ENCODE results near the gene MTMR3.
"Not testable (repeated sequence)": the region's sequence is repeated elsewhere in the genome, so short reads cannot be mapped to it uniquely, and the experiment has no call there.

Gene MTMR3

DNA sequence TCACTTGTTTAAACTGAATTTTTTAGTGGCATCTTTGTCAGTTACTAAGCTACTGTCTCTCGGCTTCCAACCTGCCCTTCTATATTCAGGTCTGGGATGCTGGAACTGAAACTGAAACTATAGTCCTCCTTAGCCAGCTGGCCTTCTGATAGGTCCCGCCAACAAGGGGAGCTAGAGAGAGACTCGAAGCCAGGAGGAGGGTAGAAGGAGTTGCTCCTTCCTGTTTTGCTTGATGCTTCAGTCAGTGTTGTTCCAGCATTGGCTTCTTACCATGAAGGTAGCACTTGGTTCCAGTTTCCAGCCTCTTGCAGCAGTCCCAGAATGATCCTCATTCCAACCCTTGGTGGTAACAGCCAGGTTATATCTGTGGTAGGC lies 164.4 kb downstream of the MTMR3 start:
- no peak for DNase-seq (ENCODE audit: low read depth, low spot score)

GRCh38 chr22:30048681-30049080 lies 165.7 kb downstream of the MTMR3 start:
- no peak for DNase-seq (ENCODE audit: low read depth, low spot score)

DNA sequence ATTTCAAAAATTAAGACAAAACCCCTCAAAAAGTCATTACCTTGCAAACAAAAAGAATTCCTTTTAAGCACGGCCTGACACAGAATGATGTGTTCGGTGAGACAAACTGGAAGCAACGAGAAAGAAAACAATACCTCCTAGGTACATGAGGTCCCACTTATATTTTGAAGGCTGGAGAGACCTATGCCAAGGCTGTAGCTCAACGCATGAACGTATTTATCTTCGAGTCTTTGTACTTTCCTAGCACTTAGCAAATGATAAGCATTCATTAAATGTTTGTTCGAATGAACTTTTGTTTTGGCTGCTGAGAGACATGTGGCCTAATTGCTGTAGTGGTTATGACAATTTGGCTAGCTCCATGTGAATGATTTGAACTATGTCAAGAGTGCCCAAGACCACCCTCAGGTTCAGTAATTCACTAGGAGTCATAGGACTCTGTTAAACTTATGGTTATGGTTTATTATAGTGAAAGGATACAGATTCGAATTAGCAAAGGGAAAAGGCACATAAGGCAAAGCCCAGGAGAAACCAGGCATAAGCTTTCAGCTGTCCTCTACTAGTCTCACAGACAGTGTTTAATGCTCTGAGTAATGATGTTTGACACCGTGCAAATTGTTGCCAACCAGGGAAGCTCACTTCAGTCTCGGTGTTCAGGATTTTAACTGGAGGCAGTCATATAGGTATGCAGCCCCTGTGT lies 171.2 kb downstream of the MTMR3 start:
- DNase-seq (ENCODE audit: low read depth, low spot score) = no peak

- DNase-seq (ENCODE audit: low read depth, low spot score) = no peak
These were observed 171.7 kb downstream of the MTMR3 start for GRCh38 chr22:30054764-30055069.

- no peak for DNase-seq (ENCODE audit: low read depth, low spot score)
These were observed 173.0 kb downstream of the MTMR3 start for GRCh38 chr22:30056015-30056414.

DNA sequence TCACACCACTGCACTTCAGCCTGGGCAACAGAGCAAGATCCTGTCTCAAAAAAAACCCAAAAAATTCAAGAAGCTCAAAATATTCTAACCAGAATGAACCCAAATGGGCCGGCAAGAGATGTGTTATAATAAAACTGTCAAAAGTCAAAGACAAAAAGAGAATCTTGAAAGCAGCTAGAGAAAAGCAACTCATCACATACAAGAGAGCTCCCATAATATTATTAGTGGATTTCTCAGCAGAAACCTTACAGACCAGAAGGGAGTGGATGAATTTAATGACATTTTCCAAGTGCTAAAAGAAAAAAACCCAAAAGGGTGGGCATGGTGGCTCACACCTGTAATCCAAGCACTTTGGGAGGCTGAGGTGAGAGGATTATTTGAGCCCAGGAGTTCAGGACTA lies 174.4 kb downstream of the MTMR3 start:
- DNase-seq (ENCODE audit: low read depth, low spot score) = no peak

- DNase-seq (ENCODE audit: low read depth, low spot score) = not testable (repeated sequence)
These were observed 176.5 kb downstream of the MTMR3 start for GRCh38 chr22:30059346-30060020.

- DNase-seq (ENCODE audit: low read depth, low spot score) = not testable (repeated sequence)
These were observed 178.1 kb downstream of the MTMR3 start for GRCh38 chr22:30061094-30061493.

GRCh38 chr22:30062259-30062658 lies 179.3 kb downstream of the MTMR3 start:
- DNase-seq (ENCODE audit: low read depth, low spot score) = no peak

GRCh38 chr22:30062950-30063349 lies 180.0 kb downstream of the MTMR3 start:
- DNase-seq (ENCODE audit: low read depth, low spot score) = no peak

GRCh38 chr22:30064172-30064571 lies 181.2 kb downstream of the MTMR3 start:
- no peak for DNase-seq (ENCODE audit: low read depth, low spot score)

DNA sequence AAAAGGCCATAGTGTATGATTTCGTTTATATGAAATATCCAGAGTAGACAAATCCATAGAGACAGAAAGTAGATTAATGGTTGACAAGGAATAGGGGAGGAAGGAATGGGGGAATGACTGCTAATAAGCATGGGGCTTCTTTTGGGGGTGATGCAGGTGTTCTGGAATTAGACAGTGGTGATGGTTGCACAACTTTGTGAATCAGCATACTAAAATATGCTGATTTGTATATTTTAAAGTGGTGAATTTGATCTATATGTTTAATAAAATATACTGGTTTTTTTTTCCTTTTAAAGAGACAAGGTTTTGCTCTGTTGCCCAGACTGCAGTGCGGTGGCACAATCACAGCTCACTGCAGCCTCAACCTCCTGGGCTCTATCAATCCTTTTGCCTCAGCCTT lies 190.8 kb downstream of the MTMR3 start:
- DNase-seq (ENCODE audit: low read depth, low spot score) = no peak

GRCh38 chr22:30074147-30074546 lies 191.2 kb downstream of the MTMR3 start:
- no peak for DNase-seq (ENCODE audit: low read depth, low spot score)

DNA sequence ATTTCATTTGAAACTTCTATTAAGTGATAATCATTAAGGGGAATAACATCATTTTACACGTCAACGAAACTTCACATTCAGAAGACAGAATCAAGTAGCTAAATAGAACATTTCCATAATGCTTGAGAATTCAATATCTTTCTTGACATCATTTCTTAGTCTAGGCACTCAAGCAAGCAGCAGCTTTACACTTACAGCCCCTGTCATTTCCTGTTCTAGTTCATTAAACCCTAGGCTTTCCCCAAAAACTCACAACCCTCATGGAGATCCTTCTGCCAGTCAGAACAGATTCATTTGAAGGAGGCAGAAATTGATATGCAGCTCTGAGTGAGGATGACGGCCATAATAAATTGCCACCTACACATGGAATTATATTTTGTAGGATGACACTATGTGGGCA lies 192.0 kb downstream of the MTMR3 start:
- DNase-seq (ENCODE audit: low read depth, low spot score) = no peak

GRCh38 chr22:30077279-30077880 lies 194.4 kb downstream of the MTMR3 start:
- DNase-seq (ENCODE audit: low read depth, low spot score) = no peak

DNA sequence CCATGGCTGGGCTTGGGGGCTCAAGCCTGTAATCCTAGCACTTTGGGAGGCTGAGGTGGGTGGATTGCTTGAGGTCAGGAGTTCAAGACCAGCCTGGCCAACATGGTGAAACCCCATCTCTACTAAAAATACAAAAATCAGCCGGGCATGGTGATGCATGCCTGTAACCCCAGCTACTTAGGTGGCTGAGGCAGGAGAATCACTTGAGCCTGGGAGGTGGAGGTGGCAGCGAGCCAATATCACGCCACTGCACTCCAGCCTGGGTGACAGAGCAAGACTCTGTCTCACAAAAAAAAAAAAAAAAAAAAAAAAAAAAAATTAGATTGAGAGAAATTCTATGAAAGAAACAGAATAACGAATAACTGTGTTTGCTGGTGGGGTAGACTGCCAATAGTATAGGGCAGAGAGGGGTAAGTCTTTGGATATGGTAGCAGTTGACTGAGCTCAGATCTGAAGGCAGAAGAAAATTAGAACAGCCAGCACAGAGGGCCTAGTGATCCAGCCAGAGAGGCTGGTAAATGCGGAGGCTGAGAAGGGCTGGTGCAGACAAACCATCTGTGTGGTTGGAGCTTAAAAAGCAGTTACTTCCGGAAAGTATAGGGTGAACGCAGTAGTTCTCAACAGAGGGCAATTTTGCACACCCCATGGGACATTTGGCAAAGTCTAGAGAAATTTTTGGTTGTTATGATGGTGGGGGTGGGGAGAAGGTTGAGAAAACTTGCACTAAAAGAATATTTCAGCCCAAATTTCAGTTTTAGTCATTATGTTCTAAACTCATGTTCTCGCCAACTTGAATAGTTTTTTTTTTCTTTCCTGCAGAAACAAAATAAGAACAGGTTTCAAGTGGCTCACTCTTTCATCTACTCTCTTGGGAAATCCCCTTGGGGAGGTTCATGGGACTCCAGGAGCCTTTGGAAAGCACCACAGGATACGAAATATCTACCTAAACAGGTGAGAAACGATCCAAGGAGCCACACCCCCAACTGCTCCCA lies 195.6 kb downstream of the MTMR3 start:
- no peak for DNase-seq (ENCODE audit: low read depth, low spot score)

DNA sequence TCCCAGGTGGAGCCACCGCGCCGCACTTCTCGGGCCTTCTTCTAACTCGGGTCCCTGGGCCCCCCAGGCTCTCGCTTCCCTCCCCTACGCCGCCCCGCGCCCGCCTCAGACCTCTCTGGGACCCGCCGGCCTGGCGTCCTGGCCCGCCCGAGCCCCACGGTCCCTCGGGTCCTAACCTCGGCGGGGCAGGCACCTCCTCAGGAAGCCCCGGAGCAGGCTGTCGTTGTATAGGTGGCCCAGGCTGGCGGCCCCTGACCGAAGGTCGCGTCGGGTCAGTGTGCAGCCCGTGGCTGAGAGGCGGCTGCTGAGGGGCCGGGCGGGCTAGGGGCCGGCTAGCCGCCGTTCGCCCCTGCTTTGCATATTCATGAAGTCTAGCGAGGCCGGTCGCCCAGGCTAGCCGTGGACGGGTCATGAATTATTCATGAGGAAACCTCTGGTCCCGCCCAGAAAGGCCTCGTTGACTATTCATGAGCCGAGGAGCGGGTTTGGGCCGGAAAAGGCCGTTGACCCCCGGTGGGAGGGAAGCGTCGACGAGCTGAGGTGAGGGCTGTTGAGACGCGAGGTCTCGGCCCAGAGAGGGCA lies 197.1 kb downstream of the MTMR3 start, which contains the start of gene HORMAD2:
HORMAD2 (plus strand) TSS at position 513 of the 582 bp plus-strand sequence. CDS start 13,489 bp downstream, outside the sequence.
- DNase-seq (ENCODE audit: low read depth, low spot score) = peak; percentile 98

Data from ELF-1 (cell line).